Measurements from ENCODE around the gene CETP.

Gene CETP

GRCh38 chr16:56997931-56998330 is 36.2 kb downstream of the CETP start:
- no peak for TF ChIP-seq CTCF (IDR thresholded peaks at IDR 0.05; ENCODE audit: borderline replicate concordance, control extremely low read depth, extremely low read depth, insufficient read depth, missing control alignments)
- in situ Hi-C loops (cut with MboI; ENCODE audit: low sequenced_read_pairs, unreplicated experiment): no loop called here
- no peak for DNase-seq (ENCODE audit: low spot score)

GRCh38 chr16:56998352-56998751 is 36.6 kb downstream of the CETP start:
- no peak for TF ChIP-seq CTCF (IDR thresholded peaks at IDR 0.05; ENCODE audit: borderline replicate concordance, control extremely low read depth, extremely low read depth, insufficient read depth, missing control alignments)
- in situ Hi-C loops (cut with MboI; ENCODE audit: low sequenced_read_pairs, unreplicated experiment): no loop called here
- no peak for DNase-seq (ENCODE audit: low spot score)

GRCh38 chr16:56998861-56999260 is 37.1 kb downstream of the CETP start:
- DNase-seq (ENCODE audit: low spot score): no peak
- TF ChIP-seq CTCF (IDR thresholded peaks at IDR 0.05; ENCODE audit: borderline replicate concordance, control extremely low read depth, extremely low read depth, insufficient read depth, missing control alignments): no peak
- in situ Hi-C loops (cut with MboI; ENCODE audit: low sequenced_read_pairs, unreplicated experiment): no loop called here

GRCh38 chr16:56999409-57000270 is 37.9 kb downstream of the CETP start:
- peak; percentile 63 for DNase-seq (ENCODE audit: low spot score)
- TF ChIP-seq CTCF (IDR thresholded peaks at IDR 0.05; ENCODE audit: borderline replicate concordance, control extremely low read depth, extremely low read depth, insufficient read depth, missing control alignments): no peak
- in situ Hi-C loops (cut with MboI; ENCODE audit: low sequenced_read_pairs, unreplicated experiment): no loop called here

- peak; percentile 72 for DNase-seq (ENCODE audit: low spot score)
- in situ Hi-C loops (cut with MboI; ENCODE audit: low sequenced_read_pairs, unreplicated experiment): no loop called here
- no peak for TF ChIP-seq CTCF (IDR thresholded peaks at IDR 0.05; ENCODE audit: borderline replicate concordance, control extremely low read depth, extremely low read depth, insufficient read depth, missing control alignments)
These were observed 38.7 kb downstream of the CETP start for GRCh38 chr16:57000271-57001025.

GRCh38 chr16:57001026-57001679 is 39.4 kb downstream of the CETP start:
- no peak for DNase-seq (ENCODE audit: low spot score)
- in situ Hi-C loops (cut with MboI; ENCODE audit: low sequenced_read_pairs, unreplicated experiment): no loop called here
- TF ChIP-seq CTCF (IDR thresholded peaks at IDR 0.05; ENCODE audit: borderline replicate concordance, control extremely low read depth, extremely low read depth, insufficient read depth, missing control alignments): no peak
